Measurements from ENCODE around the gene FHIP1A. TPM values are rescaled to one million over a fixed set of nuclear protein-coding genes. Genes with fewer than 3 reads are reported as not detected.

Gene FHIP1A
- total RNA-seq, 2 experiments from 2014 or later: 0.45 to 0.83 TPM

DNA sequence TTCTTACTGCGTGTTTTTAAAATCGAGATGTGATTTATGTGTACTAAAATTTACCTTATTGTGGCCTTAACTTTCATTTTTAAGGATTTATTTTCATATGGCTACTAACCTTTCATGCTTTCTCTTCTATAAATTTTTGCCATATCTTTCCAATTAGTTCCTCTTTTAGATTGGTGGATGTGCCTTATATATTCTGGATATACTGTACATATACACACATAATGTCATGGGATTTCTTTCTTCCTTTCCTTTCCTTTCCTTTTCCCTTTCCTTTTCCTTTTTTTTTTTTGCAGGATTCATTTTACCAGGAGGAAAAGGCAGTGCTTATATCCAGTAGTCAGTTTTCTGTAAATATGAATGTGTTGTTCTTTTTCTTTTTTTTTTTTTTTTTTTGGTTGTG is 37.2 kb downstream of the FHIP1A start:
- H3K27me3 Mint-ChIP-seq: peaks cover 22% of the 10 kb centered on the region
- POLR2A ChIA-PET: no interaction called here
- ATAC-seq (ENCODE audit: low read depth): no peak

DNA sequence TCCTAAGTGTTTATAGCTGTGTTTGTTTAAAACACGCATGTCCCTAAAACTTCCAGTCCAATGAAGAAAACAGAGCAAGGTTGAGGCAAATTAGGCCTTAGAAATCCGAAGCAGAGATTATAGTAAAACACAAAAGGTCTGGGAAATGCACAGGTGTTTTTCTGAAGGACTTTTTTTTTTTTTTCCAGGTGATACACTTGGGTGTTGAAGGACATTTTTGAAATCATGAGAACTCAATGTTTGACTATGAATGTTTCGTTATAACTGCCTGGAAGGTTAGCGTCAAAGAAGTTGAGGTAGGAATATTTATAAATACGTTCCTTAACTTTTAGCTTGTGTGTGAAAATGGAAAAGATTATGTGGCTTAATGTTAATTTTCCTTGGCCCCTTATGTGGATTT is 45.5 kb downstream of the FHIP1A start:
- Mint-ChIP-seq H3K27ac (no peak overlapping the region), H3K27me3 (peaks cover 3% of the 10 kb centered on the region), H3K9me3 (no peaks in the 10 kb centered on the region), H3K36me3 (no peaks in the 10 kb centered on the region), H3K4me3 (no peak overlapping the region), H3K4me1 (no peaks in the 10 kb centered on the region)
- POLR2A ChIA-PET: no interaction called here
- ATAC-seq (ENCODE audit: low read depth) (no peak), DNase-seq (no peak)

More for the DNA sequence above, 37.2 kb downstream of the FHIP1A start:
- H3K9me3 Mint-ChIP-seq: no peaks in the 10 kb centered on the region
- H3K4me3 Mint-ChIP-seq: no peak overlapping the region
- DNase-seq: no peak
- H3K36me3 Mint-ChIP-seq: no peaks in the 10 kb centered on the region
- H3K4me1 Mint-ChIP-seq: no peaks in the 10 kb centered on the region
- no peak overlapping the region for H3K27ac Mint-ChIP-seq

DNA sequence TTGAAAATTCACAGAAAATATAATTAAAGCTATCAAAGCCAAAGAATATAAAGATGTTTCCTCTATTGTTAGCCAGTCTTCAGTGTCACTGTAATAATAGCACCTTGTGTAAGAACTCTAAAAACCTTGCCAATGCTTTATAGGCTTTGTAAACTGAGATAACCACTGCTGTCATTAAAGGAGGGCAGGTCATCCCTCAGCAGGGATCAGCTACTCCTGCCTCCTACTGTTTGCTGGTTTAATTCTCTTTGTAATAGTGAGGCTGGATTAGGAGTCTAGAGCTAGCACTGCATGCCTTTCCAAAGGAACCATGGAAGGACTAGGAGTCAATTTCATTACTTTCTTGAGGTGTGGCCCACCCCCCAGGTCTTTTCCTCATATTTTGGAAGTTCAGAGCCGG is 46.2 kb downstream of the FHIP1A start:
- no peak for DNase-seq
- ATAC-seq (ENCODE audit: low read depth): no peak
- H3K27ac Mint-ChIP-seq: no peak overlapping the region
- no peaks in the 10 kb centered on the region for H3K9me3 Mint-ChIP-seq
- peaks cover 4% of the 10 kb centered on the region for H3K27me3 Mint-ChIP-seq
- H3K36me3 Mint-ChIP-seq: no peaks in the 10 kb centered on the region
- POLR2A ChIA-PET: no interaction called here
- no peaks in the 10 kb centered on the region for H3K4me1 Mint-ChIP-seq
- H3K4me3 Mint-ChIP-seq: no peak overlapping the region

DNA sequence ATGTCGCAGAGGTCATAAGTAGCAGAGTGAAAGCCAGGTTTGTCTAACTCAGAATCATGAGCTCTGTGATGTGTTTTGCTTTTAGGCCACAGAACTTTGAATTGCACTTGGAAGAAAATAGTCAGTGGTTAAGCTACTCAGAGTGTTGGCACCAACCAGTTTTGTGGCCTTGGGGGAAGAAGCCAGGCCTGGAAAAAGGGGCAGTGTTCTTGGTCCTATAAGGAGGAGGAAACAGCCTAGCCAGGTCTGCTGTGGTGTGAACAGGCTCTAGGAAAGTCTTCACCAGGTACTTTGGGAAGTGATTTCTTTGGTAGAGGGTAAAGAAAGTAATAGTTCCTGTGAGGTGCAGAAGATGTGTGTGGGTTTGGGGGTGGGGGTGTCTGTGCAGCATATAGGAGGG is 49.2 kb downstream of the FHIP1A start:
- peaks cover 3% of the 10 kb centered on the region for H3K27me3 Mint-ChIP-seq
- no peaks in the 10 kb centered on the region for H3K36me3 Mint-ChIP-seq
- DNase-seq: no peak
- H3K27ac Mint-ChIP-seq: no peak overlapping the region
- POLR2A ChIA-PET: no interaction called here
- no peaks in the 10 kb centered on the region for H3K9me3 Mint-ChIP-seq
- no peaks in the 10 kb centered on the region for H3K4me1 Mint-ChIP-seq
- no peak overlapping the region for H3K4me3 Mint-ChIP-seq
- ATAC-seq (ENCODE audit: low read depth): no peak

Other genes starting within 250 kb of the FHIP1A start
- not detected for gene PRSS48, start 132.0 kb upstream of the FHIP1A start, total RNA-seq
- not detected for gene SH3D19, start 83.6 kb upstream of the FHIP1A start, total RNA-seq